ENCODE results near the gene ADARB2.

ADARB2 gene

DNA sequence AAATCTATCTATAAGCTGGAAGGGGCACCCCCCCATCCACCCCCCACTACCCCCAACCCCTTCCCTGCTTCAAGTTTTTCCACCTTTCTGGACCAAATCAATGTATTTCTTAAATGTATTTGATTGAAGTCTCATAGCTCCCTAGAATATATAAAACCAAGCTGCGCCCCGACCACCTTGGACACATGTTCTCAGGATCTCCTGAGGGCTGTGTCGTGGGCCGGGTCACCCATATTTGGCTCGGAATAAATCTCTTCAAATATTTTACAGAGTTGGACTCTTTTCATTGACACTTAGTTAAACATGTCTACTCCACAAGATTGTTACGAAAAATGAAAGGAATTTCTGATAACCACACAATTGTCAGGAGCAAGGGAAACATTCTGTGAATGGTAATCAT lies 215.6 kb downstream of the ADARB2 start:
- Histone ChIP-seq H3K79me2 (ENCODE audit: insufficient read depth, low read depth) (no peaks in the 10 kb centered on the region), H4K20me1 (ENCODE audit: insufficient read depth) (no peaks in the 10 kb centered on the region), H3K27ac (no peak overlapping the region), H3K4me1 (ENCODE audit: low read depth, poor library complexity, severe bottlenecking) (no peaks in the 10 kb centered on the region), H3K36me3 (ENCODE audit: insufficient read depth) (no peaks in the 10 kb centered on the region), H3K4me2 (no peak overlapping the region), H3K4me3 (IDR thresholded peaks at IDR 0.05; ENCODE audit: insufficient read depth, low read depth, low read length) (no peak overlapping the region), H2AFZ (ENCODE audit: low read depth) (no peak overlapping the region), H3K27me3 (ENCODE audit: insufficient read depth, low read depth) (no peaks in the 10 kb centered on the region), H3K9ac (no peak overlapping the region)
- TF ChIP-seq, protein P1, sequence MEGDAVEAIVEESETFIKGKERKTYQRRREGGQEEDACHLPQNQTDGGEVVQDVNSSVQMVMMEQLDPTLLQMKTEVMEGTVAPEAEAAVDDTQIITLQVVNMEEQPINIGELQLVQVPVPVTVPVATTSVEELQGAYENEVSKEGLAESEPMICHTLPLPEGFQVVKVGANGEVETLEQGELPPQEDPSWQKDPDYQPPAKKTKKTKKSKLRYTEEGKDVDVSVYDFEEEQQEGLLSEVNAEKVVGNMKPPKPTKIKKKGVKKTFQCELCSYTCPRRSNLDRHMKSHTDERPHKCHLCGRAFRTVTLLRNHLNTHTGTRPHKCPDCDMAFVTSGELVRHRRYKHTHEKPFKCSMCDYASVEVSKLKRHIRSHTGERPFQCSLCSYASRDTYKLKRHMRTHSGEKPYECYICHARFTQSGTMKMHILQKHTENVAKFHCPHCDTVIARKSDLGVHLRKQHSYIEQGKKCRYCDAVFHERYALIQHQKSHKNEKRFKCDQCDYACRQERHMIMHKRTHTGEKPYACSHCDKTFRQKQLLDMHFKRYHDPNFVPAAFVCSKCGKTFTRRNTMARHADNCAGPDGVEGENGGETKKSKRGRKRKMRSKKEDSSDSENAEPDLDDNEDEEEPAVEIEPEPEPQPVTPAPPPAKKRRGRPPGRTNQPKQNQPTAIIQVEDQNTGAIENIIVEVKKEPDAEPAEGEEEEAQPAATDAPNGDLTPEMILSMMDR (conservative IDR thresholded peaks at IDR 0.05; ENCODE audit: low read depth, low read length), result no peak

DNA sequence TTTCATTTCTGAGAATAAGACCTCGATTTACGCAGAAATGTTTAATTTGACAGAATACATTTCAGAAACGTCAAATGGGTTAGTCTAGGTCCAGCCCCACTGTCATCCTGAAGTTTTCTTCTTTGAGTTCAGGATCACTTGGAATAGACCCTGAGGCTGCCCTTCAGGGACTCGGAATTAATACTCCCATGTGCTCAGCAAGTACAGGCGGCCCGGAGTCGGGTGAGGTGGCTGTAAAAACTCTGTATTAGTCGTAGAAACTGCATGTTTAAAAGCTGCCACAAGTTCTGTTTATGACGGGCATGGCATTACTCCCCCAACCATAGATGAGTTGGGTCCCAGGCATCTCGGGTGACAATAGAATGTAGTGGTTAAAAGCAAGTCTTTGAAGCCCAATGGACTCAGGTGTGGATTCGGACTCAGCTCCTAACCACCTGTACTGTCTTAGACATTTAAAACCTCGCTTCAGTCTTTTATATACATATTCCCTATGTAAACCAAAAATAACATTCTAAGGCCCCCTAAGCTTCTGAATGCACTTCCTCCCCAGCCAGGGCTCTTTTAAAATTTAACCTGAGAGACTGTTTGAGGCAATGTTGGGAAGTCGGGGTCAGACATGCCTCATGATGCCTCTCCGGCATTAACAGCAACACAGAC lies 216.3 kb downstream of the ADARB2 start:
- H3K27ac ChIP-seq, result no peak overlapping the region
- H3K4me2 ChIP-seq, result no peak overlapping the region
- H3K4me3 ChIP-seq (IDR thresholded peaks at IDR 0.05; ENCODE audit: insufficient read depth, low read depth, low read length), result no peak overlapping the region
- no peaks in the 10 kb centered on the region for H3K79me2 ChIP-seq (ENCODE audit: insufficient read depth, low read depth)
- H4K20me1 ChIP-seq (ENCODE audit: insufficient read depth), result no peaks in the 10 kb centered on the region
- H3K9ac ChIP-seq, result no peak overlapping the region
- H3K27me3 ChIP-seq (ENCODE audit: insufficient read depth, low read depth), result no peaks in the 10 kb centered on the region
- H3K4me1 ChIP-seq (ENCODE audit: low read depth, poor library complexity, severe bottlenecking), result no peaks in the 10 kb centered on the region
- no peaks in the 10 kb centered on the region for H3K36me3 ChIP-seq (ENCODE audit: insufficient read depth)
- H2AFZ ChIP-seq (ENCODE audit: low read depth), result no peak overlapping the region
- TF ChIP-seq, protein P1 (conservative IDR thresholded peaks at IDR 0.05; ENCODE audit: low read depth, low read length), result no peak

DNA sequence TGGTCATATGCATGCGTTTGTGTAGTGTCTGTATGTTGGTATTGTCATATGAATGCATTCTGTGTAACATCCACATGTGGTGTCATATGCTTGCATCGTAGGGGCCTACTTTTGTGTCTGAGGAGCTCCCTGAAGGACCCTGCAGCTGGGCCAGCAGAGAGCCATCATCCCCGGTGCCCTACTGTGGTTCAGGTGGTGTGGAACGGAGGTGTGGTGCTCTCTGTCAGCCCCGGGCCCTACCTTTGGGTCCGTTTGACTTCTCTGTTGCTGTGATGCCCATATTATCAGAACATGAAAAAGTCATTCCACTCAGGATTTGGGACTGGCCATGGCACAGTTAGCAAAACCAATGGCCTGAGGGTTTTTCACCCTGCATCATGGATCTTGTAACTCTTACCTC lies 217.9 kb downstream of the ADARB2 start:
- Histone ChIP-seq H3K4me3 (IDR thresholded peaks at IDR 0.05; ENCODE audit: insufficient read depth, low read depth, low read length) (no peak overlapping the region), H3K4me1 (ENCODE audit: low read depth, poor library complexity, severe bottlenecking) (no peaks in the 10 kb centered on the region)
- TF ChIP-seq, protein P1 (conservative IDR thresholded peaks at IDR 0.05; ENCODE audit: low read depth, low read length), result no peak

DNA sequence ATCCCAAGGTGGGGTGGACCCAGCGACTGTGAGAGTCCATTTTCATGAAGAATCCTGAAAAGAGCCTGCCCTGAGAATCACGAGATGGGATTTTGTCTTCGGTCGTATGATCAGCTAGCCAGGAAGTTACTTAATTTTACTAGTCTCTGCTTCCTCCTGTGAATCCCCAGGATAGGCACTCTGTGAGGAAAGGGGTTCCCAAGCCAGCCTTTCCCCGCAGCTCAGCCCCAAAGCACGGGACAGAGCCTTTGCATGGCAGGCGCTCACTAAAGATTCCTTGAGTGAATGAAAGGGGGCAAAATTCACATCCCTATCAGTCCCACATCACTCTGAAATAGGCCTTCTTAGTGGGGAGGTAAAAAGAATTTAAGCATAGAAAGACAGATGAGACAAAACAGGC lies 219.6 kb downstream of the ADARB2 start:
- H3K27me3 ChIP-seq (ENCODE audit: insufficient read depth, low read depth), result no peaks in the 10 kb centered on the region
- no peak overlapping the region for H3K4me3 ChIP-seq (IDR thresholded peaks at IDR 0.05; ENCODE audit: insufficient read depth, low read depth, low read length)
- H3K9ac ChIP-seq, result no peak overlapping the region
- H3K4me2 ChIP-seq, result no peak overlapping the region
- no peaks in the 10 kb centered on the region for H3K4me1 ChIP-seq (ENCODE audit: low read depth, poor library complexity, severe bottlenecking)
- H3K27ac ChIP-seq, result no peak overlapping the region
- TF ChIP-seq, protein P1 (conservative IDR thresholded peaks at IDR 0.05; ENCODE audit: low read depth, low read length), result no peak
- H2AFZ ChIP-seq (ENCODE audit: low read depth), result no peak overlapping the region
- H3K36me3 ChIP-seq (ENCODE audit: insufficient read depth), result no peaks in the 10 kb centered on the region
- no peaks in the 10 kb centered on the region for H4K20me1 ChIP-seq (ENCODE audit: insufficient read depth)
- no peaks in the 10 kb centered on the region for H3K79me2 ChIP-seq (ENCODE audit: insufficient read depth, low read depth)

More for the DNA sequence above, 217.9 kb downstream of the ADARB2 start:
- Histone ChIP-seq H3K27ac (no peak overlapping the region), H3K27me3 (ENCODE audit: insufficient read depth, low read depth) (no peaks in the 10 kb centered on the region), H3K9ac (no peak overlapping the region), H3K36me3 (ENCODE audit: insufficient read depth) (no peaks in the 10 kb centered on the region), H2AFZ (ENCODE audit: low read depth) (no peak overlapping the region), H3K4me2 (no peak overlapping the region), H4K20me1 (ENCODE audit: insufficient read depth) (no peaks in the 10 kb centered on the region), H3K79me2 (ENCODE audit: insufficient read depth, low read depth) (no peaks in the 10 kb centered on the region)
